HCT116 (cell line): ENCODE measurements around the gene ADD1.

ENCODE experiments used
- POLR2A ChIP-seq: IDR thresholded peaks from 2 replicates; pipeline ENCODE4 v1.7.0; 2011; ENCODE audit warnings: borderline replicate concordance; ENCODE audit not compliant: insufficient read depth, insufficient read length; ENCODE audit errors: extremely low read depth
- POLR2AphosphoS5 ChIP-seq: IDR thresholded peaks from 2 replicates; pipeline ENCODE4 v1.6.1; 2011; ENCODE audit warnings: mild to moderate bottlenecking, low read depth, low read length, moderate library complexity
- ZBTB33 ChIP-seq: IDR thresholded peaks from 2 replicates; pipeline ENCODE4 v1.6.1; 2011; ENCODE audit warnings: mild to moderate bottlenecking, low read length, moderate library complexity; ENCODE audit not compliant: insufficient replicate concordance; ENCODE audit errors: extremely low read depth
- TF ChIP-seq, protein P1 (sequence below), 3 experiments: fragments of 200-600 bp in 1 of 3; sonication (generic) in 1 of 3; IDR thresholded peaks in 2 of 3; conservative IDR thresholded peaks in 1 of 3; 2 replicates each; pipeline ENCODE4 v1.5.1; 2012 to 2017; ENCODE audit warnings: low read depth in 2 of 3, low read length in 2 of 3, antibody characterized with exemption in 1 of 3, borderline replicate concordance in 1 of 3, control low read depth in 1 of 3, mild to moderate bottlenecking in 1 of 3, mixed read lengths in 1 of 3, mixed run types in 1 of 3, moderate library complexity in 1 of 3; ENCODE audit not compliant: insufficient read depth in 1 of 3

DNA sequence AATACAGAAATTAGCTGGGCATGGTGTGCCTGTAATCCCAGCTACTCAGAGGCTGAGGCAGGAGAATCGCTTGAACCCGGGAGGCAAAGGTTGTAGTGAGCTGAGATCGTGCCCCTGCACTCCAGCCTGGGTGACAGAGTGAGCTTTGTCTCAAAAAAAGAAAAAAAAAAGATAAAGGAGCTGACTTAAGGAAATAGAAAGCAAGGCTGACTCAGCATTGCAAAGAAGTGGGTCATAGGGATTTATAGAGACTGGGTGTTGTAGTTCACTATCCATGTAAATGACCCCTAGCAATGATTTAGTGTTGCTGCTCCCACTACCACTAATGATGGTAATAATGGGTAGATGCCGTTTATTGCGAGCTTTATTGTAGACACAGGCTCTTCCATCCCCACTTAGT is 47.6 kb downstream of the ADD1 start:
- TF ChIP-seq POLR2AphosphoS5 (no peak), ZBTB33 (no peak), POLR2A (no peak)
- TF ChIP-seq, protein P1, sequence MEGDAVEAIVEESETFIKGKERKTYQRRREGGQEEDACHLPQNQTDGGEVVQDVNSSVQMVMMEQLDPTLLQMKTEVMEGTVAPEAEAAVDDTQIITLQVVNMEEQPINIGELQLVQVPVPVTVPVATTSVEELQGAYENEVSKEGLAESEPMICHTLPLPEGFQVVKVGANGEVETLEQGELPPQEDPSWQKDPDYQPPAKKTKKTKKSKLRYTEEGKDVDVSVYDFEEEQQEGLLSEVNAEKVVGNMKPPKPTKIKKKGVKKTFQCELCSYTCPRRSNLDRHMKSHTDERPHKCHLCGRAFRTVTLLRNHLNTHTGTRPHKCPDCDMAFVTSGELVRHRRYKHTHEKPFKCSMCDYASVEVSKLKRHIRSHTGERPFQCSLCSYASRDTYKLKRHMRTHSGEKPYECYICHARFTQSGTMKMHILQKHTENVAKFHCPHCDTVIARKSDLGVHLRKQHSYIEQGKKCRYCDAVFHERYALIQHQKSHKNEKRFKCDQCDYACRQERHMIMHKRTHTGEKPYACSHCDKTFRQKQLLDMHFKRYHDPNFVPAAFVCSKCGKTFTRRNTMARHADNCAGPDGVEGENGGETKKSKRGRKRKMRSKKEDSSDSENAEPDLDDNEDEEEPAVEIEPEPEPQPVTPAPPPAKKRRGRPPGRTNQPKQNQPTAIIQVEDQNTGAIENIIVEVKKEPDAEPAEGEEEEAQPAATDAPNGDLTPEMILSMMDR (IDR thresholded peaks at IDR 0.05 in 2 of 3, conservative IDR thresholded peaks at IDR 0.05 in 1 of 3; ENCODE audit: borderline replicate concordance in 1 of 3, insufficient read depth in 1 of 3, low read depth in 2 of 3, low read length in 2 of 3), result no peak
